DOHH2 (cell line): ENCODE results near the gene MYO1D.

Experiments used
- H3F3A ChIP-seq: fragments of 200-600 bp; sonication (generic), shearing (Covaris generic); 2 replicates; pipeline ENCODE4 v1.6.0; 2016; ENCODE audit warnings: antibody characterized with exemption, mild to moderate bottlenecking; ENCODE audit not compliant: control insufficient read depth, insufficient read depth
- H3K27ac ChIP-seq: fragments of 200-600 bp; sonication (generic); 2 replicates; pipeline ENCODE4 v1.5.1; 2014; ENCODE audit warnings: low read depth, mild to moderate bottlenecking, low read length, moderate library complexity
- H3K27me3 ChIP-seq: fragments of 200-600 bp; sonication (generic); 2 replicates; pipeline ENCODE4 v1.6.1; 2014; ENCODE audit warnings: mild to moderate bottlenecking, low read length, mixed read lengths; ENCODE audit not compliant: control insufficient read depth
- H3K36me3 ChIP-seq: fragments of 200-600 bp; sonication (generic); 2 replicates; pipeline ENCODE4 v1.6.1; 2014; ENCODE audit warnings: mild to moderate bottlenecking, low read length, moderate library complexity, mixed read lengths; ENCODE audit not compliant: control insufficient read depth
- H3K4me1 ChIP-seq: fragments of 200-600 bp; sonication (generic); 2 replicates; pipeline ENCODE4 v1.6.1; 2014; ENCODE audit warnings: mild to moderate bottlenecking, low read length, mixed read lengths; ENCODE audit not compliant: control insufficient read depth
- H3K4me2 ChIP-seq: fragments of 200-600 bp; sonication (generic); 2 replicates; pipeline ENCODE4 v1.6.0; 2014; ENCODE audit warnings: mild to moderate bottlenecking, low read length, moderate library complexity
- H3K4me3 ChIP-seq: fragments of 200-600 bp; sonication (generic); 2 replicates; pipeline ENCODE4 v1.5.1; 2014; ENCODE audit warnings: mild to moderate bottlenecking, low read length, mixed read lengths
- H3K79me2 ChIP-seq: fragments of 200-600 bp; sonication (generic); 2 replicates; pipeline ENCODE4 v1.6.1; 2014; ENCODE audit warnings: mild to moderate bottlenecking, low read length, mixed read lengths; ENCODE audit not compliant: control insufficient read depth
- H3K9me2 ChIP-seq: fragments of 200-600 bp; sonication (generic); replicated peaks from 2 replicates; pipeline ENCODE4 v1.6.1; 2014; ENCODE audit warnings: mild to moderate bottlenecking, low read length, mixed read lengths; ENCODE audit not compliant: control insufficient read depth
- H3K9me3 ChIP-seq: fragments of 200-600 bp; sonication (generic); 2 replicates; pipeline ENCODE4 v1.6.1; 2014; ENCODE audit warnings: antibody characterized with exemption, low read length, mixed read lengths; ENCODE audit not compliant: control insufficient read depth, insufficient read depth
- H4K20me1 ChIP-seq: fragments of 200-600 bp; sonication (generic); 2 replicates; pipeline ENCODE4 v1.6.0; 2014; ENCODE audit warnings: low read depth, mild to moderate bottlenecking, antibody characterized with exemption, low read length, moderate library complexity; ENCODE audit not compliant: control insufficient read depth, insufficient read depth
- EZH2phosphoT487 ChIP-seq: fragments of 200-600 bp; sonication (generic); IDR thresholded peaks from 2 replicates; pipeline ENCODE4 v1.6.1; 2017; ENCODE audit warnings: borderline replicate concordance, mild to moderate bottlenecking, antibody characterized with exemption, low read length, moderate library complexity, mixed read lengths
- TF ChIP-seq, protein P1 (sequence below): fragments of 200-600 bp; sonication (generic); IDR thresholded peaks from one replicate; pipeline ENCODE4 v1.5.1; 2014; ENCODE audit warnings: antibody characterized with exemption, mild to moderate bottlenecking, low read depth, low read length; ENCODE audit not compliant: poor library complexity, severe bottlenecking

Gene MYO1D

DNA sequence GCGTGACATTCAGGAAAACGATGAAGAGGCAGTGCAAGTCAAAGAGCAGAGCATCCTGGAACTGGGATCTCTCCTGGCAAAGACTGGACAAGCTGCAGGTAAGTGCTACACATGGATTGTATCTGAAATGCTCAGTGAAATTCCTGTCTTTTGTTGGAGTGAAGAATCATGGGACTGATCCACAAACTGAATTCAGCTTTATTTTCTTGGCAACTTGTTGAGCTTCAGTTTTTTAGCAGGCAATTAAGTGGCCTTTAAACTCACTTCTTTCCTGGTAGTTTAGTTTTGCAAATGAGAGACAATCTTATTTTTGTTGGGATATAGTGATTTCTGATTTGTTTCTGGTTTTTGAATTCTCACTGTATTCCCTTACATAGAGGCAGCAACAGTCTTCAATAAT lies 430.0 kb downstream of the MYO1D start:
- peaks cover 15% of the 10 kb centered on the region for H3K27me3 ChIP-seq
- no peaks in the 10 kb centered on the region for H3K9me3 ChIP-seq
- H3K79me2 ChIP-seq = peaks cover 72% of the 10 kb centered on the region
- H4K20me1 ChIP-seq = peaks cover 14% of the 10 kb centered on the region; the same call in 1 of the 2 replicates
- no peaks in the 10 kb centered on the region for H3F3A ChIP-seq
- H3K36me3 ChIP-seq = peaks cover 68% of the 10 kb centered on the region
- H3K4me2 ChIP-seq = peak overlapping the region; percentile 94
- H3K27ac ChIP-seq = no peak overlapping the region
- H3K9me2 ChIP-seq = no peaks in the 10 kb centered on the region
- no peak overlapping the region for H3K4me3 ChIP-seq
- no peak for TF ChIP-seq EZH2phosphoT487
- TF ChIP-seq, protein P1, sequence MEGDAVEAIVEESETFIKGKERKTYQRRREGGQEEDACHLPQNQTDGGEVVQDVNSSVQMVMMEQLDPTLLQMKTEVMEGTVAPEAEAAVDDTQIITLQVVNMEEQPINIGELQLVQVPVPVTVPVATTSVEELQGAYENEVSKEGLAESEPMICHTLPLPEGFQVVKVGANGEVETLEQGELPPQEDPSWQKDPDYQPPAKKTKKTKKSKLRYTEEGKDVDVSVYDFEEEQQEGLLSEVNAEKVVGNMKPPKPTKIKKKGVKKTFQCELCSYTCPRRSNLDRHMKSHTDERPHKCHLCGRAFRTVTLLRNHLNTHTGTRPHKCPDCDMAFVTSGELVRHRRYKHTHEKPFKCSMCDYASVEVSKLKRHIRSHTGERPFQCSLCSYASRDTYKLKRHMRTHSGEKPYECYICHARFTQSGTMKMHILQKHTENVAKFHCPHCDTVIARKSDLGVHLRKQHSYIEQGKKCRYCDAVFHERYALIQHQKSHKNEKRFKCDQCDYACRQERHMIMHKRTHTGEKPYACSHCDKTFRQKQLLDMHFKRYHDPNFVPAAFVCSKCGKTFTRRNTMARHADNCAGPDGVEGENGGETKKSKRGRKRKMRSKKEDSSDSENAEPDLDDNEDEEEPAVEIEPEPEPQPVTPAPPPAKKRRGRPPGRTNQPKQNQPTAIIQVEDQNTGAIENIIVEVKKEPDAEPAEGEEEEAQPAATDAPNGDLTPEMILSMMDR = no peak
- peaks cover 27% of the 10 kb centered on the region for H3K4me1 ChIP-seq

DNA sequence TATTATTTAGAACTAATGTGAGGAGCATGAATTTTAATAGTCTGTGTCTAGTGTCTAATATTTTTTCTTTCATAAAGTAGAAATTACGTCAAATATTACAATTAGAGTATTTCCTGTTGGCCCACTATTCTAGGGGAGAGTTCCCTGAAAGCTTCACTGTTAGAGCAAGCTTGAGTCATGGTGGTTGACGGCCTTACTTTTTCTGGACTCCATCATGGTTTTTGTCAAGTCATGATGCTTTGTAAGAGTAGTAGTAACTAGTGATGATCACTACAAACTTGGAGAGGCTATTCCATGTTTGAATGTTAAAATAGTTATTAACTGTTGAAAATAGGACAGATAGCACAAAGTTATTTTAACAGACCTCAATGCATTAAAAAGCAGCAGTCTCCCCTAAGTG lies 431.0 kb downstream of the MYO1D start:
- peaks cover 14% of the 10 kb centered on the region; the same call in 1 of the 2 replicates for H4K20me1 ChIP-seq
- H3K4me2 ChIP-seq = peak overlapping the region; percentile 94
- no peaks in the 10 kb centered on the region for H3K9me2 ChIP-seq
- H3K9me3 ChIP-seq = no peaks in the 10 kb centered on the region
- peak overlapping the region; percentile 88 for H3K4me3 ChIP-seq
- H3K27ac ChIP-seq = no peak overlapping the region
- TF ChIP-seq EZH2phosphoT487 = no peak
- TF ChIP-seq, protein P1 = no peak
- peaks cover 27% of the 10 kb centered on the region for H3K4me1 ChIP-seq
- peaks cover 62% of the 10 kb centered on the region for H3K79me2 ChIP-seq
- H3F3A ChIP-seq = no peaks in the 10 kb centered on the region
- peaks cover 59% of the 10 kb centered on the region for H3K36me3 ChIP-seq
- H3K27me3 ChIP-seq = peaks cover 21% of the 10 kb centered on the region

DNA sequence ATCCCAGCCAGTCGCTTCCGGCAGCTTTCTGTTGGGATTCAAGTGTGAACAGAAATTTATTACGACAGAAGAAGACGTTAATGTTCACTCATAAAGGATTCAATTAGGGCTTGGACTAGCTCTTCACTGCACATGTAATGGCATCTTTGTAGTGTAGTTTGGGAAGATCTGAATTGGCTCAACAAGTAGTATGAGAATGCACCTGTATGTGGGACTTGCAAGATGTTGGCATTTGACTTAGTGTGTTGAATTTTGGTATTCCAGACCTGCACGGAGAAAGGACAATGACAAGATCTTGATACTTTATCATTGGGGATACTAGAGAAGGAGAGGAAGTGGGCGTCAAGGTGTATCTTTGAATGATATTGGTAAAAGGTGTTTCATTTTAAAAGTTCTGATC lies 431.4 kb downstream of the MYO1D start:
- peaks cover 14% of the 10 kb centered on the region; the same call in 1 of the 2 replicates for H4K20me1 ChIP-seq
- no peaks in the 10 kb centered on the region for H3K9me2 ChIP-seq
- peaks cover 54% of the 10 kb centered on the region for H3K36me3 ChIP-seq
- no peak overlapping the region for H3K27ac ChIP-seq
- peaks cover 21% of the 10 kb centered on the region for H3K27me3 ChIP-seq
- H3K4me2 ChIP-seq = peak overlapping the region; percentile 94
- peaks cover 27% of the 10 kb centered on the region for H3K4me1 ChIP-seq
- peaks cover 60% of the 10 kb centered on the region for H3K79me2 ChIP-seq
- peak overlapping the region; percentile 88 for H3K4me3 ChIP-seq
- no peaks in the 10 kb centered on the region for H3F3A ChIP-seq
- TF ChIP-seq, protein P1 = no peak
- TF ChIP-seq EZH2phosphoT487 = no peak
- no peaks in the 10 kb centered on the region for H3K9me3 ChIP-seq
